Erythroblast (primary cell): ENCODE results near the gene MT1X.

Experiments
- GATA1 ChIP-seq: IDR thresholded peaks from 2 replicates; pipeline ENCODE4 v1.6.1; 2011; ENCODE audit warnings: low read depth, mild to moderate bottlenecking, control low read depth, low read length, moderate library complexity
- POLR2A ChIP-seq: IDR thresholded peaks from 2 replicates; pipeline ENCODE4 v1.6.1; 2011; ENCODE audit warnings: mild to moderate bottlenecking, low read length

GRCh38 chr16:56726283-56726682 is 44.0 kb downstream of the MT1X start:
- TF ChIP-seq POLR2A (no peak), GATA1 (no peak)
